CD4-positive, alpha-beta T cell treated with Interleukin-6 for 4 hours (primary cell): Measurements from ENCODE around the gene DHX30.
"Not testable (repeated sequence)": the region's sequence is repeated elsewhere in the genome, so short reads cannot be mapped to it uniquely, and the experiment has no call there.

ENCODE experiments used
- DNase-seq: peaks from one replicate; pipeline ENCODE4 v3.0.0-alpha.2; 2020; ENCODE audit warnings: mixed read lengths

DHX30 gene

GRCh38 chr3:47802734-47803479 lies at the start of gene DHX30:
Gene DHX30 (plus strand): TSS chr3:47803138. CDS start chr3:47810684, 7,546 bp downstream.
- peak; percentile 87 for DNase-seq

GRCh38 chr3:47758261-47759025 lies 44.5 kb upstream of the DHX30 start:
- DNase-seq, result no peak

- DNase-seq, result not testable (repeated sequence)
These were observed 42.7 kb upstream of the DHX30 start for GRCh38 chr3:47760207-47760606.

GRCh38 chr3:47761046-47761445 lies 41.9 kb upstream of the DHX30 start:
- DNase-seq, result no peak

- DNase-seq, result no peak
These were observed 40.7 kb upstream of the DHX30 start for GRCh38 chr3:47762233-47762632.

- DNase-seq, result no peak
These were observed 36.8 kb upstream of the DHX30 start for GRCh38 chr3:47766186-47766585.

- no peak for DNase-seq
These were observed 30.9 kb upstream of the DHX30 start for GRCh38 chr3:47772047-47772446.

- DNase-seq, result no peak
These were observed 30.1 kb upstream of the DHX30 start for GRCh38 chr3:47772788-47773187.

GRCh38 chr3:47778746-47779145 lies 24.2 kb upstream of the DHX30 start:
- no peak for DNase-seq

GRCh38 chr3:47780741-47781684 lies 21.9 kb upstream of the DHX30 start:
- DNase-seq, result peak; percentile 68

GRCh38 chr3:47781685-47782445 lies 21.1 kb upstream of the DHX30 start, which contains the start of gene SMARCC1:
Gene SMARCC1 (minus strand): TSS chr3:47781893. CDS start chr3:47781797, 96 bp downstream.
- DNase-seq, result peak; percentile 99

- DNase-seq, result no peak
These were observed 20.3 kb upstream of the DHX30 start for GRCh38 chr3:47782446-47783308.

GRCh38 chr3:47783673-47784072 lies 19.3 kb upstream of the DHX30 start:
- DNase-seq, result no peak

- DNase-seq, result no peak
These were observed 11.6 kb upstream of the DHX30 start for GRCh38 chr3:47791193-47791855.

- DNase-seq, result no peak
These were observed 10.2 kb upstream of the DHX30 start for GRCh38 chr3:47792699-47793098.

GRCh38 chr3:47794544-47794943 lies 8.4 kb upstream of the DHX30 start:
- DNase-seq, result no peak

- no peak for DNase-seq
These were observed 3.2 kb upstream of the DHX30 start for GRCh38 chr3:47799733-47800132.

- no peak for DNase-seq
These were observed 615 bp downstream of the DHX30 start for GRCh38 chr3:47803480-47804025.

- DNase-seq, result no peak
These were observed 1.6 kb downstream of the DHX30 start for GRCh38 chr3:47804577-47804976.

GRCh38 chr3:47813551-47814177 lies 10.7 kb downstream of the DHX30 start:
- DNase-seq, result no peak
